Activated T-helper 17 cell treated with anti-CD3 and anti-CD28 coated beads, Interleukin-2, amount 50 U/mL, for 72 hours (primary cell): ENCODE results near the gene LSG1. TPM values are rescaled to one million over a fixed set of nuclear protein-coding genes. Genes with fewer than 3 reads are reported as not detected.

Experiments used
- ATAC-seq: fragments of 150-1000 bp; cut with Tn5 transposase; replicated peaks from 2 replicates; pipeline ENCODE4 v1.10.0; 2021; ENCODE audit warnings: mild to moderate bottlenecking, moderate library complexity
- H3K27ac Mint-ChIP-seq: one replicate; pipeline ENCODE4 v1.8.0; 2022; ENCODE audit warnings: mixed read lengths
- H3K27me3 Mint-ChIP-seq: one replicate; pipeline ENCODE4 v1.8.0; 2022; ENCODE audit warnings: mixed read lengths
- H3K36me3 Mint-ChIP-seq: one replicate; pipeline ENCODE4 v1.8.0; 2022; ENCODE audit warnings: low read depth, mild to moderate bottlenecking, mixed read lengths
- H3K4me1 Mint-ChIP-seq: one replicate; pipeline ENCODE4 v1.8.0; 2022; ENCODE audit warnings: mixed read lengths
- H3K4me3 Mint-ChIP-seq: one replicate; pipeline ENCODE4 v1.8.0; 2022; ENCODE audit warnings: mild to moderate bottlenecking, mixed read lengths
- H3K9me3 Mint-ChIP-seq: one replicate; pipeline ENCODE4 v1.8.0; 2022; ENCODE audit warnings: mixed read lengths
- total RNA-seq, 2 donors: library from RNA; stranded (reverse); gene quantifications; one replicate each; pipeline ENCODE4 v1.2.3, GENCODE V29; 2022

Gene LSG1
- total RNA-seq, 2 donors from 2014 or later, result 37.9 to 46.9 TPM

- H3K4me1 Mint-ChIP-seq, result no peaks in the 10 kb centered on the region
- H3K27me3 Mint-ChIP-seq, result no peaks in the 10 kb centered on the region
- no peak overlapping the region for H3K4me3 Mint-ChIP-seq
- H3K36me3 Mint-ChIP-seq, result no peaks in the 10 kb centered on the region
- no peak for ATAC-seq
- H3K9me3 Mint-ChIP-seq, result no peaks in the 10 kb centered on the region
- no peak overlapping the region for H3K27ac Mint-ChIP-seq
Observed at GRCh38 chr3:194623449-194624290, 48.3 kb downstream of the LSG1 start.

- H3K27me3 Mint-ChIP-seq, result no peaks in the 10 kb centered on the region
- H3K4me3 Mint-ChIP-seq, result no peak overlapping the region
- no peaks in the 10 kb centered on the region for H3K4me1 Mint-ChIP-seq
Observed at GRCh38 chr3:194622621-194623340, 49.2 kb downstream of the LSG1 start.

GRCh38 chr3:194621947-194622346 lies 50.0 kb downstream of the LSG1 start:
- no peak overlapping the region for H3K27ac Mint-ChIP-seq
- no peaks in the 10 kb centered on the region for H3K9me3 Mint-ChIP-seq
- H3K4me3 Mint-ChIP-seq, result no peak overlapping the region

More at GRCh38 chr3:194622621-194623340, 49.2 kb downstream of the LSG1 start:
- no peaks in the 10 kb centered on the region for H3K9me3 Mint-ChIP-seq
- H3K27ac Mint-ChIP-seq, result no peak overlapping the region
- no peaks in the 10 kb centered on the region for H3K36me3 Mint-ChIP-seq
- ATAC-seq, result no peak

GRCh38 chr3:194620196-194620595 lies 51.8 kb downstream of the LSG1 start:
- H3K9me3 Mint-ChIP-seq, result no peaks in the 10 kb centered on the region
- ATAC-seq, result no peak
- H3K4me3 Mint-ChIP-seq, result no peak overlapping the region
- H3K27me3 Mint-ChIP-seq, result no peaks in the 10 kb centered on the region
- H3K4me1 Mint-ChIP-seq, result no peaks in the 10 kb centered on the region
- H3K36me3 Mint-ChIP-seq, result no peaks in the 10 kb centered on the region
- H3K27ac Mint-ChIP-seq, result no peak overlapping the region

More at GRCh38 chr3:194621947-194622346, 50.0 kb downstream of the LSG1 start:
- H3K27me3 Mint-ChIP-seq, result no peaks in the 10 kb centered on the region
- H3K4me1 Mint-ChIP-seq, result no peaks in the 10 kb centered on the region
- no peaks in the 10 kb centered on the region for H3K36me3 Mint-ChIP-seq
- ATAC-seq, result no peak

- no peaks in the 10 kb centered on the region for H3K9me3 Mint-ChIP-seq
- no peak overlapping the region for H3K4me3 Mint-ChIP-seq
- no peaks in the 10 kb centered on the region for H3K36me3 Mint-ChIP-seq
- H3K4me1 Mint-ChIP-seq, result no peaks in the 10 kb centered on the region
- no peaks in the 10 kb centered on the region for H3K27me3 Mint-ChIP-seq
- ATAC-seq, result no peak
- no peak overlapping the region for H3K27ac Mint-ChIP-seq
Observed at GRCh38 chr3:194619741-194620140, 52.2 kb downstream of the LSG1 start.

GRCh38 chr3:194618858-194619608 lies 53.0 kb downstream of the LSG1 start:
- Mint-ChIP-seq H3K4me1 (no peaks in the 10 kb centered on the region), H3K9me3 (no peaks in the 10 kb centered on the region), H3K36me3 (no peaks in the 10 kb centered on the region), H3K4me3 (no peak overlapping the region), H3K27me3 (no peaks in the 10 kb centered on the region), H3K27ac (no peak overlapping the region)
- ATAC-seq, result no peak

GRCh38 chr3:194617827-194618226 lies 54.2 kb downstream of the LSG1 start:
- Mint-ChIP-seq H3K27ac (no peak overlapping the region), H3K4me3 (no peak overlapping the region), H3K27me3 (no peaks in the 10 kb centered on the region), H3K9me3 (no peaks in the 10 kb centered on the region), H3K4me1 (no peaks in the 10 kb centered on the region), H3K36me3 (no peaks in the 10 kb centered on the region)
- ATAC-seq, result no peak

- Mint-ChIP-seq H3K4me1 (peaks cover 2% of the 10 kb centered on the region), H3K9me3 (no peaks in the 10 kb centered on the region), H3K27me3 (no peaks in the 10 kb centered on the region), H3K36me3 (no peaks in the 10 kb centered on the region), H3K4me3 (no peak overlapping the region), H3K27ac (no peak overlapping the region)
- no peak for ATAC-seq
Observed at GRCh38 chr3:194617143-194617671, 54.8 kb downstream of the LSG1 start.

GRCh38 chr3:194615226-194615625 lies 56.8 kb downstream of the LSG1 start:
- H3K27ac Mint-ChIP-seq, result no peak overlapping the region
- H3K27me3 Mint-ChIP-seq, result no peaks in the 10 kb centered on the region
- H3K4me3 Mint-ChIP-seq, result no peak overlapping the region
- ATAC-seq, result no peak
- no peaks in the 10 kb centered on the region for H3K36me3 Mint-ChIP-seq
- H3K9me3 Mint-ChIP-seq, result no peaks in the 10 kb centered on the region
- peaks cover 4% of the 10 kb centered on the region for H3K4me1 Mint-ChIP-seq

- ATAC-seq, result peak; percentile 48
- Mint-ChIP-seq H3K9me3 (no peaks in the 10 kb centered on the region), H3K27me3 (no peaks in the 10 kb centered on the region), H3K4me3 (no peak overlapping the region), H3K36me3 (no peaks in the 10 kb centered on the region), H3K27ac (no peak overlapping the region), H3K4me1 (peaks cover 4% of the 10 kb centered on the region)
Observed at GRCh38 chr3:194612221-194612620, 59.8 kb downstream of the LSG1 start.

- H3K27ac Mint-ChIP-seq, result no peak overlapping the region
- no peak overlapping the region for H3K4me3 Mint-ChIP-seq
- no peak for ATAC-seq
- H3K4me1 Mint-ChIP-seq, result peaks cover 4% of the 10 kb centered on the region
- no peaks in the 10 kb centered on the region for H3K36me3 Mint-ChIP-seq
- H3K9me3 Mint-ChIP-seq, result no peaks in the 10 kb centered on the region
- H3K27me3 Mint-ChIP-seq, result no peaks in the 10 kb centered on the region
Observed at GRCh38 chr3:194610689-194611088, 61.3 kb downstream of the LSG1 start.

- Mint-ChIP-seq H3K27ac (no peak overlapping the region), H3K36me3 (no peaks in the 10 kb centered on the region), H3K4me1 (peaks cover 4% of the 10 kb centered on the region), H3K4me3 (no peak overlapping the region), H3K9me3 (no peaks in the 10 kb centered on the region), H3K27me3 (no peaks in the 10 kb centered on the region)
- ATAC-seq, result no peak
Observed at GRCh38 chr3:194609601-194610000, 62.4 kb downstream of the LSG1 start.

GRCh38 chr3:194608981-194609380 lies 63.0 kb downstream of the LSG1 start:
- H3K27me3 Mint-ChIP-seq, result no peaks in the 10 kb centered on the region
- H3K4me1 Mint-ChIP-seq, result peaks cover 4% of the 10 kb centered on the region
- H3K36me3 Mint-ChIP-seq, result no peaks in the 10 kb centered on the region
- no peak overlapping the region for H3K27ac Mint-ChIP-seq
- no peaks in the 10 kb centered on the region for H3K9me3 Mint-ChIP-seq
- no peak for ATAC-seq
- H3K4me3 Mint-ChIP-seq, result no peak overlapping the region

- Mint-ChIP-seq H3K4me3 (no peak overlapping the region), H3K36me3 (no peaks in the 10 kb centered on the region), H3K4me1 (peaks cover 4% of the 10 kb centered on the region)
Observed at GRCh38 chr3:194607592-194608389, 64.2 kb downstream of the LSG1 start.

More at GRCh38 chr3:194607592-194608389, 64.2 kb downstream of the LSG1 start:
- H3K9me3 Mint-ChIP-seq, result no peaks in the 10 kb centered on the region
- no peaks in the 10 kb centered on the region for H3K27me3 Mint-ChIP-seq
- no peak overlapping the region for H3K27ac Mint-ChIP-seq
- ATAC-seq, result no peak
